ENCODE results near the gene USP24.

DNA sequence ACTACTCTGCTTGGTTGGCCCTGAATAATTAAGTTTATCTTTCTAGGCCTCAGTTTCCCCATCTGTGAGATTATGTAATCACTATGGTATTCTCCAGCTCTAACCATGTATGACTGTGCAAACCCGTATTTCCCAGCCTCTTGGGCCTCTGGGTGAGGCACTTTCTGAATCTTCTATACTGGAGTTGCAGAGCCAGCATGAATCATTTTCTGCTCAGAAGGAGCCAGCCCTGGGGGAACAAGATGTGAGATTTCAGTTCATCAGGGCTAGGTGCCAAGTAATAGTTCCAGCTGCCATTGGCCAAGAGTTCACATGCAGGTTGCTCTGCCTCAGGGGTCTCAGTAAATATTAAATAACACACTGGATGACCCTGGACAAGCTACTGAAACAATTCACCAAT lies 47.7 kb upstream of the USP24 start:
- no peak for TF ChIP-seq NFIC (IDR thresholded peaks at IDR 0.05; ENCODE audit: low read depth, low read length)
- TF ChIP-seq, protein P1, sequence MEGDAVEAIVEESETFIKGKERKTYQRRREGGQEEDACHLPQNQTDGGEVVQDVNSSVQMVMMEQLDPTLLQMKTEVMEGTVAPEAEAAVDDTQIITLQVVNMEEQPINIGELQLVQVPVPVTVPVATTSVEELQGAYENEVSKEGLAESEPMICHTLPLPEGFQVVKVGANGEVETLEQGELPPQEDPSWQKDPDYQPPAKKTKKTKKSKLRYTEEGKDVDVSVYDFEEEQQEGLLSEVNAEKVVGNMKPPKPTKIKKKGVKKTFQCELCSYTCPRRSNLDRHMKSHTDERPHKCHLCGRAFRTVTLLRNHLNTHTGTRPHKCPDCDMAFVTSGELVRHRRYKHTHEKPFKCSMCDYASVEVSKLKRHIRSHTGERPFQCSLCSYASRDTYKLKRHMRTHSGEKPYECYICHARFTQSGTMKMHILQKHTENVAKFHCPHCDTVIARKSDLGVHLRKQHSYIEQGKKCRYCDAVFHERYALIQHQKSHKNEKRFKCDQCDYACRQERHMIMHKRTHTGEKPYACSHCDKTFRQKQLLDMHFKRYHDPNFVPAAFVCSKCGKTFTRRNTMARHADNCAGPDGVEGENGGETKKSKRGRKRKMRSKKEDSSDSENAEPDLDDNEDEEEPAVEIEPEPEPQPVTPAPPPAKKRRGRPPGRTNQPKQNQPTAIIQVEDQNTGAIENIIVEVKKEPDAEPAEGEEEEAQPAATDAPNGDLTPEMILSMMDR (IDR thresholded peaks at IDR 0.05 in 2 of 3, conservative IDR thresholded peaks at IDR 0.05 in 1 of 3; ENCODE audit: control insufficient read depth in 2 of 3, extremely low read depth in 1 of 3, insufficient read depth in 1 of 3, low read depth in 3 of 3, low read length in 3 of 3) = no peak
- no peak for TF ChIP-seq RCOR1 (conservative IDR thresholded peaks at IDR 0.05; ENCODE audit: low read depth, low read length)
- TF ChIP-seq NR2C1 (IDR thresholded peaks at IDR 0.05) = no peak
- no peak for TF ChIP-seq NR2C2 (IDR thresholded peaks at IDR 0.05; ENCODE audit: borderline replicate concordance, control insufficient read depth, insufficient read length, low read depth)
- no peak for TF ChIP-seq BRCA1 (IDR thresholded peaks at IDR 0.05; ENCODE audit: low read depth, low read length)
- TF ChIP-seq SMC3 (IDR thresholded peaks at IDR 0.05; ENCODE audit: borderline replicate concordance, low read length) = no peak
- no peak for TF ChIP-seq KDM1A (IDR thresholded peaks at IDR 0.05; ENCODE audit: borderline replicate concordance)
- TF ChIP-seq GABPA (IDR thresholded peaks at IDR 0.05; ENCODE audit: low read depth) = no peak
- TF ChIP-seq POLR2A (IDR thresholded peaks at IDR 0.05; ENCODE audit: low read depth, low read length) = no peak
- TF ChIP-seq RFX5 (IDR thresholded peaks at IDR 0.05; ENCODE audit: low read depth, low read length) = no peak
- no peak for TF ChIP-seq NFXL1 (IDR thresholded peaks at IDR 0.05; ENCODE audit: borderline replicate concordance)
- TF ChIP-seq ZNF24 (IDR thresholded peaks at IDR 0.05) = no peak

Data from GM12878 (cell line).